HT-29 (cell line): Measurements from ENCODE around the gene GPR89A. TPM values are rescaled to one million over a fixed set of nuclear protein-coding genes. Genes with fewer than 3 reads are reported as not detected.
"Not testable (repeated sequence)": the region's sequence is repeated elsewhere in the genome, so short reads cannot be mapped to it uniquely, and the experiment has no call there.

ENCODE experiments used
- DNase-seq: peaks from one replicate; pipeline ENCODE4 v3.0.0-alpha.2; 2015; ENCODE audit warnings: low spot score
- total RNA-seq: library from RNA; depleted of rRNA; stranded (reverse); fragments of >200 nt; shearing (Covaris generic); gene quantifications from 2 replicates; pipeline ENCODE4 v1.2.3, GENCODE V29; 2014; rRNA removed

GPR89A gene
- total RNA-seq, 1 experiment from 2014 or later = 19.8 TPM

GRCh38 chr1:145716641-145717345 is 109.0 kb downstream of the GPR89A start:
- no peak for DNase-seq

- DNase-seq = peak; percentile 42
These were observed 110.0 kb downstream of the GPR89A start for GRCh38 chr1:145717833-145718232.

GRCh38 chr1:145718465-145718864 is 110.7 kb downstream of the GPR89A start:
- DNase-seq = not testable (repeated sequence)

GRCh38 chr1:145719230-145720079 is 111.7 kb downstream of the GPR89A start, which contains the start of gene CD160:
CD160 (plus strand) TSS chr1:145719499; CDS start chr1:145728328, 8,829 bp downstream.
- DNase-seq = no peak

Other genes with a start within 250 kb of the GPR89A start
- 0.38 and 0.39 TPM in 2 replicates for gene NBPF20, start 182.4 kb upstream of the GPR89A start, total RNA-seq
- gene PDZK1, start 99.4 kb downstream of the GPR89A start, total RNA-seq = 7.9 and 8.2 TPM in 2 replicates
- not detected in 2 replicates for gene CD160, start 111.5 kb downstream of the GPR89A start, total RNA-seq
- gene RNF115, start 216.1 kb downstream of the GPR89A start, total RNA-seq = 6.5 and 9.9 TPM in 2 replicates
- 14.8 and 19.7 TPM in 2 replicates for gene POLR3C, start 216.2 kb downstream of the GPR89A start, total RNA-seq
- gene NUDT17, start 237.6 kb downstream of the GPR89A start, total RNA-seq = 0.63 and 1.6 TPM in 2 replicates